ENCODE results near the gene SLC24A5. TPM values are rescaled to one million over a fixed set of nuclear protein-coding genes. Genes with fewer than 3 reads are reported as not detected.

The SLC24A5 gene
- total and polyA plus RNA-seq, 2 donors (not counting 3 experiments of a cell fraction or from before 2014, with no cell fraction given) = not detected

DNA sequence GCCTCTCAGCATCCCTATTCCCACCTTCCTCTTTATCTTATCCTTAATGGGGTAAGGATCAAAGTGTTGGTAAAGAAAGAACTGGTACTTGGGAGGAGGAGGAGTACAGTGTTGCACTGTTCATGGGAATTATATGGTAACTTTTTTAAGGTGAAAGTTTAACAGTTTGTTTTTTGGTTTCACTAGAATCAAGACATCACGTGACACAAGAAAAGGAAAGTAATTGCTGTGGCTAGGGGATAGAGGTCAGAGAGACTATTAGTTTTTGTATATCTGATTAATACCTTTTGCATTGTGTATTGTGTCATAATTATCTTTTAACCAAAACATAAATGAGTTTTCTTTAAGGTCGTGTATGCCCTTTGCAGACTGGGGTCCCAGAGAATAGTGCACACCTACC is 23.5 kb upstream of the SLC24A5 start:
- TF ChIP-seq GATA2 (IDR thresholded peaks at IDR 0.05; ENCODE audit: insufficient read depth, insufficient read length, low read depth, low read length) (no peak), FOS (IDR thresholded peaks at IDR 0.05; ENCODE audit: borderline replicate concordance, insufficient read depth, low read length) (no peak), JUN (IDR thresholded peaks at IDR 0.05; ENCODE audit: borderline replicate concordance, insufficient read depth, insufficient read length, low read depth) (no peak)
- TF ChIP-seq, protein P1, sequence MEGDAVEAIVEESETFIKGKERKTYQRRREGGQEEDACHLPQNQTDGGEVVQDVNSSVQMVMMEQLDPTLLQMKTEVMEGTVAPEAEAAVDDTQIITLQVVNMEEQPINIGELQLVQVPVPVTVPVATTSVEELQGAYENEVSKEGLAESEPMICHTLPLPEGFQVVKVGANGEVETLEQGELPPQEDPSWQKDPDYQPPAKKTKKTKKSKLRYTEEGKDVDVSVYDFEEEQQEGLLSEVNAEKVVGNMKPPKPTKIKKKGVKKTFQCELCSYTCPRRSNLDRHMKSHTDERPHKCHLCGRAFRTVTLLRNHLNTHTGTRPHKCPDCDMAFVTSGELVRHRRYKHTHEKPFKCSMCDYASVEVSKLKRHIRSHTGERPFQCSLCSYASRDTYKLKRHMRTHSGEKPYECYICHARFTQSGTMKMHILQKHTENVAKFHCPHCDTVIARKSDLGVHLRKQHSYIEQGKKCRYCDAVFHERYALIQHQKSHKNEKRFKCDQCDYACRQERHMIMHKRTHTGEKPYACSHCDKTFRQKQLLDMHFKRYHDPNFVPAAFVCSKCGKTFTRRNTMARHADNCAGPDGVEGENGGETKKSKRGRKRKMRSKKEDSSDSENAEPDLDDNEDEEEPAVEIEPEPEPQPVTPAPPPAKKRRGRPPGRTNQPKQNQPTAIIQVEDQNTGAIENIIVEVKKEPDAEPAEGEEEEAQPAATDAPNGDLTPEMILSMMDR (IDR thresholded peaks at IDR 0.05; ENCODE audit: extremely low read depth in 1 of 2, insufficient read depth in 1 of 2, low read depth in 1 of 2, low read length in 2 of 2) = no peak

GRCh38 chr15:48101376-48101961 is 19.3 kb upstream of the SLC24A5 start:
- POLR2A ChIA-PET = interaction anchor here (0.7 kb wide), 1 partner anchor 33 kb away, joined by 3 read pairs; no protein-coding TSS in a partner anchor
- BruUV-seq (replicated peaks) = no TSS peak

More for the DNA sequence above, 23.5 kb upstream of the SLC24A5 start:
- no peak overlapping the region for H2AFZ ChIP-seq (ENCODE audit: low read depth, low read length)
- H3K9ac ChIP-seq (replicated peaks; ENCODE audit: extremely low read depth, insufficient read depth, low read length) = no peak overlapping the region
- intact Hi-C loops (cut with micrococcal nuclease) = no loop called here
- no peaks in the 10 kb centered on the region for H3K36me3 ChIP-seq (ENCODE audit: control insufficient read depth in 2 of 2, extremely low read depth in 1 of 2, insufficient read depth in 2 of 2, low read length in 2 of 2)
- H3K4me2 ChIP-seq (ENCODE audit: insufficient read depth, low read length) = no peak overlapping the region
- no TSS peak for BruUV-seq (replicated peaks)
- dilution Hi-C loops (cut with MboI; ENCODE audit: extremely low pct_ligation_motif_present, low sequenced_read_pairs) = no loop called here
- H4K20me1 ChIP-seq (replicated peaks; ENCODE audit: control insufficient read depth, extremely low read depth, insufficient read depth, low read length) = no peaks in the 10 kb centered on the region
- no peak overlapping the region for H3K27ac ChIP-seq (ENCODE audit: insufficient read depth, low read depth, low read length)
- H3K4me3 ChIP-seq (replicated peaks in 1 of 3; ENCODE audit: insufficient read depth in 1 of 3, low read depth in 1 of 3, low read length in 3 of 3) = no peak overlapping the region
- DNase-seq (ENCODE audit: low read depth, low spot score) (no peak), FAIRE-seq (no peak)
- peaks cover 3 to 7% of the 10 kb centered on the region in 2 experiments for H3K27me3 ChIP-seq (ENCODE audit: control insufficient read depth in 2 of 2, insufficient read depth in 2 of 2, low read length in 2 of 2)
- H3K79me2 ChIP-seq (ENCODE audit: control insufficient read depth, insufficient read depth, low read length) = no peaks in the 10 kb centered on the region
- no peaks in the 10 kb centered on the region for H3K9me3 ChIP-seq (replicated peaks; ENCODE audit: control insufficient read depth, insufficient read depth, low read length)
- H3K9me1 ChIP-seq (replicated peaks; ENCODE audit: control insufficient read depth, extremely low read depth, insufficient read depth, low read length) = no peaks in the 10 kb centered on the region
- no peaks in the 10 kb centered on the region for H3K4me1 ChIP-seq (ENCODE audit: control insufficient read depth, extremely low read depth, insufficient read depth, low read length)
- POLR2A ChIA-PET = no interaction called here
- CTCF ChIA-PET = interaction anchor here (0.8 kb wide), 1 partner anchor 12 kb away, joined by 4 read pairs; no protein-coding TSS in a partner anchor

More at GRCh38 chr15:48101376-48101961, 19.3 kb upstream of the SLC24A5 start:
- H2AFZ ChIP-seq (ENCODE audit: low read depth, low read length) = no peak overlapping the region
- no peak overlapping the region for H3K27ac ChIP-seq (ENCODE audit: insufficient read depth, low read depth, low read length)
- H3K4me2 ChIP-seq (ENCODE audit: insufficient read depth, low read length) = no peak overlapping the region
- no peaks in the 10 kb centered on the region for H3K36me3 ChIP-seq (ENCODE audit: control insufficient read depth in 2 of 2, extremely low read depth in 1 of 2, insufficient read depth in 2 of 2, low read length in 2 of 2)
- H4K20me1 ChIP-seq (replicated peaks; ENCODE audit: control insufficient read depth, extremely low read depth, insufficient read depth, low read length) = no peaks in the 10 kb centered on the region
- DNase-seq (ENCODE audit: low read depth, low spot score) = no peak
- H3K9ac ChIP-seq (replicated peaks; ENCODE audit: extremely low read depth, insufficient read depth, low read length) = no peak overlapping the region
- H3K4me1 ChIP-seq (ENCODE audit: control insufficient read depth, extremely low read depth, insufficient read depth, low read length) = no peaks in the 10 kb centered on the region
- dilution Hi-C loops (cut with MboI; ENCODE audit: extremely low pct_ligation_motif_present, low sequenced_read_pairs) = no loop called here
- no peak for FAIRE-seq
- H3K9me1 ChIP-seq (replicated peaks; ENCODE audit: control insufficient read depth, extremely low read depth, insufficient read depth, low read length) = no peaks in the 10 kb centered on the region
- no peak overlapping the region for H3K4me3 ChIP-seq (replicated peaks in 1 of 3; ENCODE audit: insufficient read depth in 1 of 3, low read depth in 1 of 3, low read length in 3 of 3)
- CTCF ChIA-PET = interaction anchor here (1.5 kb wide), 1 partner anchor 16 kb away, joined by 3 read pairs; no protein-coding TSS in a partner anchor
- intact Hi-C loops (cut with micrococcal nuclease) = no loop called here
- TF ChIP-seq JUN (IDR thresholded peaks at IDR 0.05; ENCODE audit: borderline replicate concordance, insufficient read depth, insufficient read length, low read depth) = no peak
- no peak for TF ChIP-seq EZH2 (IDR thresholded peaks at IDR 0.05; ENCODE audit: borderline replicate concordance, low read depth, low read length, severe bottlenecking)
- TF ChIP-seq GATA2 (IDR thresholded peaks at IDR 0.05; ENCODE audit: insufficient read depth, insufficient read length, low read depth, low read length) = no peak
- no peak for TF ChIP-seq MYC (IDR thresholded peaks at IDR 0.05; ENCODE audit: low read depth, low read length)
- no peak for TF ChIP-seq POLR2A (IDR thresholded peaks at IDR 0.05; ENCODE audit: low read depth, low read length)
- no peak for TF ChIP-seq FOS (IDR thresholded peaks at IDR 0.05; ENCODE audit: borderline replicate concordance, insufficient read depth, low read length)
- TF ChIP-seq MAX (IDR thresholded peaks at IDR 0.05; ENCODE audit: insufficient read depth, insufficient read length) = no peak
- TF ChIP-seq, protein P1 (IDR thresholded peaks at IDR 0.05; ENCODE audit: extremely low read depth in 1 of 2, insufficient read depth in 1 of 2, low read depth in 1 of 2, low read length in 2 of 2) = no peak
- TF ChIP-seq POLR2AphosphoS5 (IDR thresholded peaks at IDR 0.05; ENCODE audit: insufficient read depth, low read depth, low read length) = no peak
- no peaks in the 10 kb centered on the region for H3K79me2 ChIP-seq (ENCODE audit: control insufficient read depth, insufficient read depth, low read length)
- peaks cover 7 to 16% of the 10 kb centered on the region in 2 experiments for H3K27me3 ChIP-seq (ENCODE audit: control insufficient read depth in 2 of 2, insufficient read depth in 2 of 2, low read length in 2 of 2)
- no peaks in the 10 kb centered on the region for H3K9me3 ChIP-seq (replicated peaks; ENCODE audit: control insufficient read depth, insufficient read depth, low read length)

All from endothelial cell of umbilical vein (primary cell).